ENCODE measurements around the gene LTO1. TPM values are rescaled to one million over a fixed set of nuclear protein-coding genes. Genes with fewer than 3 reads are reported as not detected.

LTO1 gene
- total and polyA plus RNA-seq, 10 of the 15 experiments (the other 5 are each of a cell fraction or from before 2014, with no cell fraction given), result 2.6 to 27.5 (median 14.4) TPM

DNA sequence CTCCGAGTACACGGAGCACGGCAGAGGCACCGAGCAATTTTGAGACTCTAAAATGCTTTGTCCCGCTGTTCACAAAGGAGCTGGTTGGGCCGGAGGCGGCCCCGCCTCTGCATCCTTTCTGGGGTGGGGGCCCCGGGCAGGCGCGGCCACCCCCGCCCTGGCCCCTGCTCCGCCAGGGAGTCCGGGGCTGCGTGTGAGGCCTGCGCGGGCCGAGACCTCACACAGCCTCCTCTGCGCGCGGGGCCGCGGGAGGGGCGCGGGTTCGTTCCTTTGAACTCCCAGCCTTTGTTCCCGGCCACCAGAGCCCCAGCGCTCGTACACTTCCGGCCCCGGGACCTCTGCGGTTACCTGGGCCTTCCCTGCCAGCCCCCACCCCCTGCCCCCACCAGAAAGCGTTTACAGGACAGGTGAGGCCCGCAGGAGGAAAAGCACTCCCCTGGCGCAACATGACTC lies 27.1 kb upstream of the LTO1 start (continued):
- TF ChIP-seq SREBF1 (IDR thresholded peaks at IDR 0.05; ENCODE audit: low read length) (no peak), BMI1 (IDR thresholded peaks at IDR 0.05; ENCODE audit: borderline replicate concordance) (no peak)
- TF ChIP-seq, protein P1, sequence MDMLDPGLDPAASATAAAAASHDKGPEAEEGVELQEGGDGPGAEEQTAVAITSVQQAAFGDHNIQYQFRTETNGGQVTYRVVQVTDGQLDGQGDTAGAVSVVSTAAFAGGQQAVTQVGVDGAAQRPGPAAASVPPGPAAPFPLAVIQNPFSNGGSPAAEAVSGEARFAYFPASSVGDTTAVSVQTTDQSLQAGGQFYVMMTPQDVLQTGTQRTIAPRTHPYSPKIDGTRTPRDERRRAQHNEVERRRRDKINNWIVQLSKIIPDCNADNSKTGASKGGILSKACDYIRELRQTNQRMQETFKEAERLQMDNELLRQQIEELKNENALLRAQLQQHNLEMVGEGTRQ (IDR thresholded peaks at IDR 0.05; ENCODE audit: borderline replicate concordance, low read depth, low read length), result no peak

DNA sequence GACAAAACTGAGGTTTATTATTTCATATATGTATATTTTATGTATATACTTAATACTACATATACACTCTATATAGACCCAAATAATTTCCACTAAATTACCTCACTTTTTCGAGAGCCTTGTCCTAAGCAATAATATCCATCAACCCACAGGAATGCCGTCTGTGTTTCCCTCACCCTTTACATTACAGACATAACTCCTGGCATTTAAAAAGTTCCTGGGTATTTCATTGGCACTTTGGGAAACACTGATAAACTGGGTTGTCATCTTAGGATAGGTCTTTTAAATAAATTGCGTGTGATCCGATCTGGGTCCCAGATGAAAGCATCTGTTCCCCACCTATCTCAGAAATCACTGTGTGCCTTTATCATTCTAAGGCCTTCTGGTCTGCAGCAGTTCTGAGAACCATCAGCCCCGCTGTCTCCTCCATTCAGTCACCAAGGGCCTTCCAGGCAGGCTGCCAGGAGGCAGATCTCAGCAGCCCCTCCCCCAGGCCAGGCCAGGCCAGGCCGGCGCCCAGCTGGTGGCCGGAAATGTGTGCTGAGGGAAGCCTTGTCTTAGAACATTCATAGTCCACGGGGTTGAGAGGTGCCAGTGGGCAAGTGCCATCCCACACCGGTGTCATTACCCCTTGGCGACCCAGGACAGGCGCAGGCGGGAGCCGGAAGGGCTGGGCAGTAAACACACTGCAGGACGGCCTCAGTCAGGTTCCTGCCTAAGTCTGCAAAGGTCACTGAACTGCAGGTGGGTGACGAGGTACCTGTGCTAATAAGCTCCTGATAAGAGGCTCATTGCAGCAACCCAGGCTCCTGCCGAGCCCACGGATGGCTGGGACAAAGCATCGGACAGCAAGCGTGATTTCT lies 25.4 kb upstream of the LTO1 start:
- H3K79me2 ChIP-seq (ENCODE audit: control insufficient read depth, insufficient read depth, low read length), result no peaks in the 10 kb centered on the region
- no peak for TF ChIP-seq JUNB (IDR thresholded peaks at IDR 0.05)
- TF ChIP-seq CREB1 (IDR thresholded peaks at IDR 0.05; ENCODE audit: low read depth), result no peak
- no peak for TF ChIP-seq SREBF2 (IDR thresholded peaks at IDR 0.05; ENCODE audit: low read length)
- TF ChIP-seq ZZZ3 (IDR thresholded peaks at IDR 0.05; ENCODE audit: control insufficient read depth, insufficient read length, low read depth), result no peak
- TF ChIP-seq ZSCAN29 (IDR thresholded peaks at IDR 0.05), result no peak
- no TSS peak for BruUV-seq (replicated peaks)
- ATAC-seq (no peak), FAIRE-seq (no peak), DNase-seq (ENCODE audit: low read depth, low spot score) (no peak)
- no peak overlapping the region for H3K27ac ChIP-seq (ENCODE audit: control insufficient read depth, insufficient read depth)
- CTCF ChIA-PET, result no interaction called here
- SMC1A ChIA-PET (ENCODE audit: uncharacterized antibody, unreplicated experiment), result no interaction called here
- RAD21 ChIA-PET (ENCODE audit: unreplicated experiment), result no interaction called here
- H3K9ac ChIP-seq (ENCODE audit: control insufficient read depth, insufficient read depth, low read length), result no peak overlapping the region
- H3K9me3 ChIP-seq (replicated peaks; ENCODE audit: control insufficient read depth, insufficient read depth, low read length), result no peaks in the 10 kb centered on the region
- H3K36me3 ChIP-seq (ENCODE audit: control insufficient read depth in 2 of 2, insufficient read depth in 2 of 2, low read length in 1 of 2), result no peaks in the 10 kb centered on the region
- H2AFZ ChIP-seq (ENCODE audit: control insufficient read depth, low read depth, low read length), result no peak overlapping the region
- H3K4me1 ChIP-seq (ENCODE audit: control insufficient read depth, insufficient read depth, low read length), result no peaks in the 10 kb centered on the region; the same call in 1 of the 2 replicates
- H4K20me1 ChIP-seq (ENCODE audit: control insufficient read depth, insufficient read depth), result no peaks in the 10 kb centered on the region
- WGBS (ENCODE audit: insufficient coverage, insufficient replicate concordance, low lambda C conversion rate, missing lambda C conversion rate), result 31% methylated on average over 20 of the region's 20 CpGs
- H3K4me3 ChIP-seq, result no peak overlapping the region
- H3K27me3 ChIP-seq (replicated peaks in 1 of 2; ENCODE audit: control insufficient read depth in 2 of 2, insufficient read depth in 2 of 2, low read length in 1 of 2), result peaks cover 7 to 10% of the 10 kb centered on the region in 2 experiments
- in situ Hi-C loops (cut with MboI), result no loop called here
- H3K4me2 ChIP-seq (ENCODE audit: control insufficient read depth, insufficient read depth), result no peak overlapping the region
- intact Hi-C loops (cut with micrococcal nuclease; ENCODE audit: unreplicated experiment), result no loop called here
- POLR2A ChIA-PET, result no interaction called here
